ENCODE results near the gene HNRNPUL2. TPM values are rescaled to one million over a fixed set of nuclear protein-coding genes. Genes with fewer than 3 reads are reported as not detected.

Gene HNRNPUL2
- total RNA-seq, 1 donor from 2014 or later, result 72.6 TPM

DNA sequence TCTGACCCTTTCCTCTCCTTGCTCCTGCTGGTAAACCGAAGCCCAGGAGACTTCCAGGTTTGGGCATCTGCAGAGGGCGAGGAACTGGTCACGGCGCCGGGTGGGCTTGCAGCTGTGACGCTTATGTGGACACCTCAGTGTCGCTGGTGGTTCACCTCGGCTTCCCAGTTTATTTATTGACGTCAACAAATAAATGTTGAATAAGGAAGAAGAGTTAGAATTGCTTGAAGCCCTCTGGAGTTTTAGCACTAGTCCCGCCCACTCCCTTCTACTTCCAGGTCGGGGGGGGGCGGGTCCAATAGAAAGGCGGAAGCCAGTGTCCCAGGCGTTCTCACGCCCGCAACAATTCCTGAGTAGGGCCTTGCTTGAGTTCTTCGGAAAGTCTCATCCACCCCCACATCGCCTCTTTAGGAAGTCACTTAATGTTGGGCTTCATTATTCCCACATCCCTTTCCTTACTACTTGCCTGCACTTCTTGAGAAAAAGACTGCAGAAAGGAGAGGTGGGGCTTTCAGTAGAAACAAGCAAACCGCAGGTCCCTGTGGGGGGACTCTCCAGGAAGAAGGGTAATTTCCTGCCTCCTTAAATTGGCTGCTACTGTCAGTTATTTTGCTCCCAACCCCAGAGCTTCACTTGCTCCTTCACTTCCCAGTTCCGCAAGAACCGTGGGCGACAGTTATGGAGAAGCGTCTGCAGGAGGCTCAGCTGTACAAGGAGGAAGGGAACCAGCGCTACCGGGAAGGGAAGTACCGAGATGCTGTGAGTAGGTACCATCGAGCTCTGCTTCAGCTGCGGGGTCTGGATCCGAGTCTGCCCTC lies 1.1 kb upstream of the HNRNPUL2 start, which contains the start of gene TTC9C:
Gene TTC9C, plus strand, starts transcription at position 316 of the 818 bp plus-strand sequence. Its CDS starts 363 bp downstream, at position 679.
- intact Hi-C loops (cut with micrococcal nuclease), result loop anchor here (1.0 to 2.0 kb wide), 5 partner anchors 25 to 82 kb away; partner anchors contain the start of genes GANAB, NXF1, POLR2G and TMEM179B

DNA sequence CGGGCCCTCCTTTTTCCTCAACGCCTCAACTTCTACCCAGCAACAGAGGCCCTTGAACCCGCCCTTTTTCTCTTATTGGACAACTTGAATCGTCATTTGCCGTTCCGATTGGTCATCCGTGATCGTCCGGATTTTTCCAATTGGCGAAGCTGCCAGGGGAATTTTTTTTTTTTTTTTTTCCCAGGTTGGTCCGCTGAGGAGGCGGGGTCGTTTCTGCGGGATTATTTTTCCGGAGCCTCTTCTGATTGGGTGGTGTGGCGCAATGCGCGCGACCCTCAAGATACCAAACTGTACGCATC lies 564 bp upstream of the HNRNPUL2 start:
- intact Hi-C loops (cut with micrococcal nuclease), result loop anchor here (1.0 to 2.0 kb wide), 14 partner anchors 19 to 153 kb away; partner anchors contain the start of genes C11orf98, CSKMT, GANAB and MTA2

DNA sequence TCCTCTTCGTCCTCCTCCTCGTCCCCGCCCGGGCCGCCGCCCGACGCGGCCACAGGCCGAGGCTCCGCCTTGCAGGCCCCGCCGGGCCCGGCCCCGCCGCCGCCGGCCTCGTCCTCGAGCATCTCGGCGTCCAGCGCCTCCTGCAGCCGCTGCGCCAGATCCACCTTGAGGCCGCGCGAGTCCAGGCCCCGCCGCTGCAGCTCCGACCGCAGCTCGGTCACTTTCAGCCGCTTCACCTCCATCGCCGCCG lies 417 bp downstream of the HNRNPUL2 start:
- intact Hi-C loops (cut with micrococcal nuclease), result loop anchor here (1.0 to 2.0 kb wide), 9 partner anchors 18 to 154 kb away; partner anchors contain the start of genes C11orf98, CSKMT, MTA2 and TAF6L

DNA sequence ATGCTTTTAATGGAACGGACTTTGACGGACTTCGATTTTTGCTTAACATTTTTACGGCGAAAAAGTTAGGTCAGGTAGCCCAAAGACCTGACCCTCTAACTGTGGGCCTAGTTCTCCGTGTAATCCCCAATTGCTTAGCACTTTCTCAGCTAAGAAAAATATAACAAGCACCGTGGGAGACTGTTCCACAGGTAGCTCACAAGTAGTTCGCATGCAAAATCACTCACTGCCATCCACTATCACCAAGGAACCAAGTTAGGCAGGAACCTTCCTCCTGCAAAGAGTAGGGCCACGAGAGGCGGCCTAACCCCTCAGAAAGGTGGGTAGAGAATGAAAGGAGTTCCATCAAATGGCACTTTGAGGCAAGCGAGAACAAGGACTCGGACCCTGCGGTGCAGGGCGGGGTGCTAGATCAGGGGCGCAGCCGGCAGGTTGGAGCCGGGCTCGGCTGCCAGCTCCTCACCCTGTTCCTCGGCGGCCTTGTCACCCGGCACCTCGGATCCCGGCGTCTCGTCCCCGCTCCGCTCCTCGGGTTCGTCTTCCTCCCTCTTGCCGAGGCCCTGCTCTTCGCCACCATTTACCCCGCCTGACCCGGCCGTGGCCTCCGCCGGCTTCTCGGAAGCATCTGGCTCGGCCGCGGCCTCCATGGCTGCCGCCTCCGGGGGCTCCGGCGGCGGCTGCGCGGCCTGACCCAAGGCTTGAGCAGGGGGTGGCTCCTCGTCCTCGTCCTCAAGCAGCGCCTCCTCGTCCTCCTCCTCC lies 922 bp downstream of the HNRNPUL2 start:
- intact Hi-C loops (cut with micrococcal nuclease), result loop anchor here (2.0 kb wide), 1 partner anchor 62 kb away; the partner anchor contains the start of genes C11orf98 and CSKMT

DNA sequence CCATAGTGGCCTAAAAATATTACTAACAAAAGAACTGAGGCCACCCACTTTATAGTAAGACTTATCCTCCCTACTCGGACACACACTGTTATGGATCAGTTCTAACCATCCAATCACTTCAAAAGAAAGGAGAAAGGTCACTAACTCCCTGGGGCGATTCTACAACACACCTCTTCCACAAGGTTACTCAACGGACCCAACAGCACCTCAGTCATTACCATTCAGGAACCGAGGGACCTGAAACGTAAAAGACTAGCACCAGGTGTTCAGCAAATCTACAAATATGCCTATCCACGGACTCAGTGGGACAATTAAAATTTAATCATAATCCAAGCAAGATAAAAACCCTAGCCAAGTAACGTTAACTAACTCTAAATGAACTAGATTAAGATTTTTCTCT lies 1.6 kb downstream of the HNRNPUL2 start:
- intact Hi-C loops (cut with micrococcal nuclease), result loop anchor here (2.0 kb wide), 1 partner anchor 61 kb away; the partner anchor contains the start of genes C11orf98 and CSKMT

DNA sequence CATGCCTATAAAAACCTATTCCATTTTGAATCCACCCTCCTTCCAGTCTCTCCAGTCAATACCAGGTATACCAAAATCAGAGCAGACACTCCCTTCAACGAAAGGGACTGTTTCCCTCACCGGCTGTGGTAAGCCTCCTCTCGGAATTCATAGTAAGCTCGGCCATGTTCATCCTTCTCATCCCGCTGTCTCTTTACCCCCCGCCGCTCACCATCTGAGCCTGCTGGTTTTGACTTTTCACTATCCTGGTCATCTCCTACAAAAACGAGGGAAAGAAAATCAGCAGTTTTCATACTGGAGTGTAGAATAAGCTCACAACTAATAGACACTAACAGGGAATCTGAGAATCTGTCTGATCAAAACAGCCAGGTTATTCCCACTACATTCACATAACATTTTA lies 3.1 kb downstream of the HNRNPUL2 start:
- intact Hi-C loops (cut with micrococcal nuclease), result no loop called here

DNA sequence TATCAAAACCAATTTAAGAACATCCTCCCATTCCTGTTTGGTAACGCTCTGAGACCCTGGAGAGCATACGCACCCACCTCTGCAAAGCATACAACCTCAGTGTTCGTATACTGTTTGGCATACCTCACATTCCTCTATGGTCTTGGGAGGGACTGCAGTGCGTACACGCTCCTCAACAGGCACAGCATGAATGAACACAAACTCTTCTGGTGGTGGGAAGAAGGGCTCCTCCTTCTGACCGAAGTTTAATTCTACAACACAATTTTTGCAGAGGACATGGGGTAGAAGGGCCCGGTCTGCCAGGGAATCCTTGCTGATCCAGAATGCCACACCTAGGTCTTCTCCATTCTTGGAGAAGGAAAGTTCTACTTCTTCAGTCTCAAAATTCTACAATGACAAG lies 5.3 kb downstream of the HNRNPUL2 start:
- intact Hi-C loops (cut with micrococcal nuclease), result no loop called here

DNA sequence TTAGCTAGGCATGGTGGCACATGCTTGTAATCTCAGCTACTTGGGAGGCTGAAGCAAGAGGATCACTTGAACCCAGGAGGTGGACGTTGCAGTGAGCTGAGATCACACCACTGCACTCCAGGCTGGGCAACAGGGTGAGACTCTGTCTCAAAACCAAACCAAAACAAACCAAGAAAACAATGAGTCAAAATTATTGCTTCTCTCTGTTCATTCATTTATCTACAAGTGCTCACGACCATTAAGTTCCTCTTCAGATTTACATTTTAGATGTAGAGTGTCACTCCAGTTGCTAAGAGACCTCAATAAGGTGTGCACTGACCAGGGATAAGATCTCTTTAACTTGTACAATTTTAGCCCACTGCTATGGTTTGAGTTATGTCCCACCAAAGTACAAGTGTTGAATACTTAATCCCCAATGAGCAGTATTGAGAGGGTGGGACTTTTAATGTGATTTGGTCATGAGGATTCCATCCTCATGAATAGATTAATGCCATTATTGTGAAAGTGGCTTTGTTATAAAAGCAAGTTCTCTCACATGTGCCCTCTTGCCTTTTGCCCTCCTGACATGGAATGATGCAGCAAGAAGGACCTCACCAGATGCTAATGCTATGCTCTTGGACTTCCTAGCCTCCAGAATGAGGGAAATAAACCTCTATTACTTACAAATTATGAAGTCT lies 7.8 kb downstream of the HNRNPUL2 start:
- intact Hi-C loops (cut with micrococcal nuclease), result no loop called here

DNA sequence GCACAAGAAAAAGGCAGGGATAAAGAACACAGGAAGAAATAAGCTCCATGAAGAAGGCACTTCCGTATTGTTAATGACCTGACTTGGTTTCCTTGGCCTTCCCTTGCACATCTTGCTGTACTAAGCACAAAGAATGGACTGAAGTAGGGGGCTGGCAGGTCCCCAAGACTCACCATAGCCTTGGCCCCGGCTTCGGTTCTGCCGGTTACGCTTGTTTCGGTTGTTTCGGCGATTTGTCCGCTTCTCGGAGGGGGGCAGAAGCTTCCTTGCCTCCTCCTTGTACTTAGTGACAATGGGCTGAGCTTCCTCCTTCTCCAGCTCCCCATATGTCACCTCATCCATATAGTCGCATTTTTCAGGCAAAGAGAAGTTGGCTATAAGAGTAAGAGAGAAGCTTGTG lies 10.4 kb downstream of the HNRNPUL2 start:
- intact Hi-C loops (cut with micrococcal nuclease), result no loop called here

DNA sequence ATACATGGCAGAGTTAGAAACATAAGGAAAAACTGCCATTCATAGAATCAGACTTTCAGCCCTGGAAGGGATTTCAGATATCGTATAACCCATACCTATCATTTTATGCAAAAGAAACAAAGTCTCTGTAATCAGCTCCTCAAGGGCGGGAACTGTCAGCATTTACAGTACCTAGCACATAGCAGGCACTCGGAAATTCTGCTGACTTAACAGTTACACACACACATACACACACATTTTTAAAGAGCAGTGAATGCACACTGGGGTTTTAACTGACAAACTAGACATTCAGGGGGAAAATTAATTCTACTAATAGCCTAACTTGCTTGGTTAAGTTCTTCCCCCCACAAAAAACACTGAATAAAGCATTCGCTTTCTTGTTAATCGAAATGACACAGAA lies 11.1 kb downstream of the HNRNPUL2 start:
- intact Hi-C loops (cut with micrococcal nuclease), result no loop called here

DNA sequence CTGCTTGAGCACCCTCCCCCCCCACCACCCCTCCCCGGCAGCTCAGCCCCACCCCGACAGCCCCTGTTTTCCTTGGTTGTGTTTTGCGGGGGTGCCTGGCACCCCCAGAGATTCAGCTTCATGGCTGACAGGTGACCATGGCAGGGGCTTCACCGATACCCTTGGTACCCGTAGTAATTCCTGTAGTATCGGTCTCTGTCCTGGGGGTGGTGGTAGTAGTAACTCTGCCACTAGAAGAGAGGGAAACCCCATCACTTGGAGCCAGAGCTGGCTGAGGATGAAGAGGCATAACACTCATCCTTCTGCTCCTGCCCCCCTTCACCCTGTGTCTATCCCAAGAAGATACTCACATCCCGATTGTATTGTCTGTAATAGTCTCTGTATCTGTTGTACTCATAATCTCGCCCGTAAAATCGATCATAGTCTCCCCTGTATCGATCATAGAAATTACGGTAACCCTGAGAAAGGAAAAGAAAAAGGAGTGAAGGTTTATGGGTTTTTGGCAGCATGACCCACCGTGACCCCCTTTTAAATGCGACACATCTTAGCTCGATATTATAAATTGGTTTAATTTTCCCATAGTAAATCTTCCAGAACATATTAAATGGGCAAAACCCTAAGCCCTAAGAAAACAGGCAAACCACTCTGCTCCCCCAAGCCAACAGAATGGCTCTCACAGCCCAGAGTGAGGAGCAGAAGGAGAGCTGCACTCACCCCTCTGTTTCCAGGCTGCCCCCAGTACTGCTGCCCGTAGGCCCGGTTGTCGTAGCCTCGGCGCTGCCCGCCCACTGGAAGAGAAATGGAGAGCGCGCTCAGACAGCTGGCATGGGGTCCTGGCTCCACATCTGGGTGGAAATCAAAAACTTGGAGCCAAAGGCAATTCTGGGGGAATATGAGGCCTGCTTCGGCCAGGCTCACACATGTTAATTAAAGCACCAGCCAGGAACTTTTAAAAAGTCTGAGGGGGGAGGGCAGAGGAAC lies 11.8 kb downstream of the HNRNPUL2 start:
- intact Hi-C loops (cut with micrococcal nuclease), result no loop called here

DNA sequence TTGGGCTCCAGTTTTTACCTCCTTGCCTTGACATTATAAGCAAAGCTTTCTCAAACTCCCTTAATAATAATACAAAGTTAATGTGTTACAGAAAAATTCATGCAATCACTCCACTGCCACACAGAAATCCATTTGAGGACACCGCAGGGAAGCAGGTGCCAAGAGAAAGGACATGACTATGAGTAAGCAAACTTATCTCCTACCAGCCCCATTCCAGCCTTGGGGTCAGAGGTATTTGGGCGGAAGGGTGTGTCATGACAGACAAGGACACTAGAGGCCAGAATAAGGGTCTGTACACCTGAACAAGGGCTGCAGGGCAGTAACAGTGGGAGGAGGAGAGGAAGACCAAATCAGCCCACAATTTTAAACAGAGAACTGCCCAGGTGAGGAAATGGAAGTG lies 13.9 kb downstream of the HNRNPUL2 start:
- intact Hi-C loops (cut with micrococcal nuclease), result no loop called here

DNA sequence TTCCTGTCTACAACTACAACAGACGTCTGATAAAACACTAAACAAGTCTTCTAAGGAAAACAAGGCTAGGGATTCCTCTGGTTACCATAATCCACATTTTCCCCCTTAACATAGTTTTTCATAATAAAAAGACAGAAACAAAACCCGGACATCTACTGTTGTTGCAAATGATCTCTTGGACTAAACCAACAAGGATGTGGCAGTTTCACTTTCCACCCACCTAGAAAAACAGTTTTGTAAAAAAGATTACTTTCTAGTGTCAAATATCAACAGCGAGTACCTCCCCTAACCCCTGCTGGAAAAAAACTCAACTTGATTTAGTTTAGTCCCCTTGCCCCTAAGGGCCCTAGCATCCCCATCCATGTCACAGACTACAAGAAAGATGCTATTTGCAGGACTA lies 14.4 kb downstream of the HNRNPUL2 start:
- intact Hi-C loops (cut with micrococcal nuclease), result no loop called here

DNA sequence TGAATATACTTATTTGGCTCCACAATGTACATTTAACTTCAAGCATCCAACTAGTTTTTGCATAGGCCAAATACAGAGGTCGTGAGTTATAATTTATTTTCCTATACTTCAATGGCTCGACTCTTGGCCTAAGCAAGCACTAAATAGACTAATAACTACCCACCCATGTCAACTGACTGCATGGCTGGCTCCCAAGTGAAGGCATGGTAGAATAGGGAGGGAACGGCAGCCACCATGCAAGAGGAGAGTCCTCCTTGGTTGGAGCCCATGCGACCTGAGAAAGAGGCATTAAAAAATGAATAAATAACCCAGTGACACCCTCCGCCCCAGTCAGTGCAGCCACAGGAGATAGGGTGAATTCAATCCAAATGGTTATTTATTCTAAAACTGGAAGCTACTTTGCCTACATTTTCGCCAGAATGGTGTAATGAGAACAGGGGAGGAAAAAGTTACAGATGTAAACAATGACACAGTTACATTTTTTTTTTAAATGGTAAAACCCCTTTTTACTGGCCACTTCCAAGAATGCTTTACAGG lies 14.9 kb downstream of the HNRNPUL2 start:
- intact Hi-C loops (cut with micrococcal nuclease), result no loop called here

DNA sequence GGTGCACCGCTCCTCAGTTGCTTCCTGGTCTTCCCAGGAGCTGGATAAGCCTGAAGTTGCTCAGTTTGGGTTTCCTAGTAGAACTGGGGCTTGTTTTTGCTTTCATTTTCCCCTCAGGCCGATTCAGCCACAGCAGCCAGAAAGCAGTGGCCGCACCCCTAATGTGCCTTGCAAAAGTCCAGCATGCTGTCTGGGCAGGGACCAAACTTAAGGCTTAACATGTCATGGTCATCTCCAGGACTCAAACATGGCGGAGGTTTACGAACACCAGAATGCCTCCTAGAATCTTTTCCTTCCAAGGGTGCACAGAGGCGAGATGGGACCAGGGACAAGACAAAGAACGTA lies 17.3 kb downstream of the HNRNPUL2 start:
- intact Hi-C loops (cut with micrococcal nuclease), result no loop called here

DNA sequence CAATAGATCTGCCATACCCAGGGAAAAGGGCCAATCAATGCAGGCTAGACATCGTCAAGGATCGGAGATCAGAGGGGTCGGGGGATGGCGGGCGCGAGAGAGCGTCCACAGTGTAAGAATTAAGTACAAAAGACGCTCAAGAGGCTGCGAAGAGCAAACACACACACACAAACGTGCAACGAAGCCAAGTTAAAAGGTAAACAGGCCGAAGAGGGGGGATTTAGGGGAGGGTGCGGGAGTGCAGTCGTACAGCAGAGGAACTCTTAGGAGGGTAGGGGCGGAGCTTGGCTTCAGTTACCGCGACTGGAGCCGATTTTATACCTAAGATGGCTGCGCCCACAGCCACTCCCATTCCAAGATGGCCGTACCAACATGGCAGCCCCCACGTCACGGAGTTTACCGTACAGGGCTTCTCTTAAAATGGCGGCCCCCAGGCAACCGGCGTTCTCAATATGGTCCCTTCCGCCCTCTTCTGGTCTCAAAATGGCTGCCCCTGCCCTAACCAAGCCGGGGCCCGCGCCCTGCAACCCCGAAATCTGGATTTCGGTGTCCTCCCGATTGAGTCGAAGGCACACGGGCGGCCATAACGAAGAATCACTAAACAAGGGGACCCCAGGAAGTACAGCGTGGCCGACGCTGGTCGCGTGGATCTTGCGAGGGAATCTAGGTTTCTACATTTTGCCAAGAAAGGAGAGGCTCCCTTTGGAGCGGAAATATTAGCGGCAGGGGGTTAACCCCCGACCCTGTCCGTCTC lies 17.8 kb downstream of the HNRNPUL2 start:
- intact Hi-C loops (cut with micrococcal nuclease), result loop anchor here (1.0 to 5.0 kb wide), 8 partner anchors 18 to 172 kb away; partner anchors contain the start of genes GANAB, HNRNPUL2, LBHD1 and STX5

DNA sequence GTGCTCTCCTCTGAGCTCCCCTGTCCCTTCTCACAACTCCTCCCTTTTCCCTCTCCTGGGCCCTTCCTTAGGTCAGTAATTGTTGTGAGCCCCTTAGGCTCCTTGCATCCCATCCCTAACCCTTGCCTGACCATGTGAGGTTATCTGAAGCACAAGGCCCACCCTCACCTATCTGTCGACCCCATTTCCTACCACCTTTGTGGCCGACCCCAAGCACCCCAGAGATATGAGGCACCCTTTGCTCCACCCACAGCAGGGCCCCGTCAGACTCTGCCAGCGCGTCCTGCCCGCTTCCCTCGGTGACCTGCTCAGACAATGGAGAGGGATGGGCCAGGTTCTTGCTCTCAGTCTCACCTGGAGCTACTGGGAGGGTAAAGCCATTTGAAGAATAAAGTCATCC lies 18.5 kb downstream of the HNRNPUL2 start:
- intact Hi-C loops (cut with micrococcal nuclease), result loop anchor here (1.0 to 5.0 kb wide), 8 partner anchors 19 to 173 kb away; partner anchors contain the start of genes GANAB, HNRNPUL2, LBHD1 and STX5

DNA sequence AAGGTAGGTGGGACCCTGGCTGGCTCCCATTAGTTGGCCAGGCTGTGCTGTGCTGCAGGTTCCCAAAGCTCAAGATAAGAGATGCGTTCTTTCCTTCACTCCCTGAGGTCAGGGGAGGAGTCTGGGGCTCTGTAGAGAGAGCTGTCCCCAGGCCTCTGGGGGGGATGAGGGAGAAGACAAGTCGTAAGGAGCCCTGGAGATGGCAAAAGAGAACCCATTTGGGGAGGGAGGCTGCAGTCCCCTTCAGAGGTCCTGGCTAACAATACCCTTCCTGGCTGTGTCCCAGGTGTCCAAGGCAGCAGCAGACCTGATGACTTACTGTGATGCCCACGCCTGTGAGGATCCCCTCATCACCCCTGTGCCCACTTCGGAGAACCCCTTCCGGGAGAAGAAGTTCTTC lies 18.9 kb downstream of the HNRNPUL2 start:
- intact Hi-C loops (cut with micrococcal nuclease), result loop anchor here (2.0 to 5.0 kb wide), 4 partner anchors 36 to 124 kb away; partner anchors contain the start of genes GANAB, LBHD1, STX5 and TEX54

DNA sequence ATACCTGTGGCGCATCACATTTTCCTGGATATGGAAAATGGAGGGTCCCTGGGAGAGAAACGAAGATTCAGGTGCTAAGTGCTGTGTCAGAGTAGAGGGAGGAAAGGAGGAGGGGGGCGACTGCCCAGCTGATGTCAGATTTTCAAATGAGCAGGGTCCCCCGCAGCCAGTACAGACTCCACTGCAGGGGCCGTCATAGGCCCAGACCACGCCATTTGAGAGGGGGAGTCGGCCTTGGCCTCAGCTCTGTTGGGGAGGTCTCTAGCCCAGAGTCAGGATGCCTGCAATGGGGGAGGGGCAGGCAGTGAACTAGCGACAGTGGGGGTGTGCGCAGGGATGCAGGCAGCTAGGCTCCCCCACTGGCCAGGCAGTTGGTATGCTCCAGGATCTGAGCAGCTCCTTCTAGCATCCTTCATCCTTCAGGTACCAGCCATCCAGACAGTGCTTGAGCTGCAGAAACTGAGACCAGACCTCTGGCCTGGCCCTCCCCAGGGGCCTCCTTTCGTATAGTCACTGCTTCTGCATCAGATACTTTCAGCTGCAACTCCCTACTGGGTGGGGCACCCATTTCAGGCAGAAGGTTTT lies 19.9 kb downstream of the HNRNPUL2 start, which contains the start of the genes BSCL2 and GNG3:
Gene BSCL2, minus strand, starts transcription at position 148 of the 585 bp plus-strand sequence. CDS start 229 bp downstream, outside the sequence.
Gene GNG3, plus strand, starts transcription at position 400 of the 585 bp plus-strand sequence. CDS start 620 bp downstream, outside the sequence.
- intact Hi-C loops (cut with micrococcal nuclease), result loop anchor here (5.0 kb wide), 3 partner anchors 35 to 125 kb away; partner anchors contain the start of genes LBHD1, STX5, TEX54 and TUT1

Data from T-helper 2 cell treated with Interferon-gamma antibody and Interleukin-4, amounts not matched to agents 100 ng/mL and 5 ng/mL, for 36 hours (primary cell).